SHP77 treated with DMSO at 0.1 percent for 48 hours (cell line): ENCODE data around the gene SPINT1.

ENCODE experiments used
- DNase-seq: peaks from one replicate; lab custom pipeline; 2025; lab: John Stamatoyannopoulos, UW

Gene SPINT1

GRCh38 chr15:40893019-40893670 lies 49.3 kb downstream of the SPINT1 start:
- no peak for DNase-seq

GRCh38 chr15:40893733-40894680 lies 50.2 kb downstream of the SPINT1 start, which contains the start of gene VPS18:
Gene VPS18, plus strand, starts transcription at chr15:40894450. Its CDS starts 319 bp downstream, at chr15:40894769.
- DNase-seq, result peak; percentile 83

- peak; percentile 49 for DNase-seq
Observed at GRCh38 chr15:40894681-40895448, 51.0 kb downstream of the SPINT1 start.

- DNase-seq, result no peak
Observed at GRCh38 chr15:40899536-40900207, 55.8 kb downstream of the SPINT1 start.

GRCh38 chr15:40900256-40901052 lies 56.6 kb downstream of the SPINT1 start:
- no peak for DNase-seq

GRCh38 chr15:40901053-40901443 lies 57.2 kb downstream of the SPINT1 start:
- no peak for DNase-seq

- DNase-seq, result no peak
Observed at GRCh38 chr15:40902605-40903561, 59.0 kb downstream of the SPINT1 start.

- DNase-seq, result no peak
Observed at GRCh38 chr15:40904552-40905201, 60.8 kb downstream of the SPINT1 start.

GRCh38 chr15:40906091-40906990 lies 62.5 kb downstream of the SPINT1 start:
- DNase-seq, result peak; percentile 92

GRCh38 chr15:40906991-40907802 lies 63.3 kb downstream of the SPINT1 start:
- peak; percentile 35 for DNase-seq
